Lower lobe of right lung (tissue), 2 donors: Measurements from ENCODE around the gene FOXS1. TPM values are rescaled to one million over a fixed set of nuclear protein-coding genes. Genes with fewer than 3 reads are reported as not detected.

Experiments
- ATAC-seq, 2 donors: fragments of 200-7000 bp; cut with Tn5 transposase; one replicate each; pipeline ENCODE4 v1.9.1; 2020 to 2022; ENCODE audit warnings: mild to moderate bottlenecking in 2 of 2, moderate library complexity in 2 of 2
- DNase-seq: peaks from one replicate; pipeline ENCODE4 v3.0.0-alpha.2; 2020
- H3K27ac ChIP-seq: fragments of 200-600 bp; one replicate; pipeline ENCODE4 v1.8.0; 2022
- H3K27me3 ChIP-seq: fragments of 200-600 bp; one replicate; pipeline ENCODE4 v1.8.0; 2022; ENCODE audit warnings: low read depth
- H3K36me3 ChIP-seq: fragments of 200-600 bp; one replicate; pipeline ENCODE4 v1.8.0; 2022; ENCODE audit warnings: mild to moderate bottlenecking
- H3K4me1 ChIP-seq: fragments of 200-600 bp; one replicate; pipeline ENCODE4 v1.8.0; 2022
- H3K4me3 ChIP-seq: fragments of 200-600 bp; one replicate; pipeline ENCODE4 v1.8.0; 2022; ENCODE audit warnings: mild to moderate bottlenecking
- H3K9me3 ChIP-seq: fragments of 200-600 bp; one replicate; pipeline ENCODE4 v1.8.0; 2022
- intact Hi-C: fragments of 100-400 bp; cut with DNase I; formaldehyde crosslinking; loops from one replicate; pipeline ENCODE4 v1.11.0; 2022
- total RNA-seq: library from RNA; stranded (reverse); fragmentation: NEBNext Ultra II Directional; extraction: Animal tissue kit (Norgen Biotek cat#: 25700); gene quantifications from one replicate; pipeline ENCODE4 v1.2.1, GENCODE V29; 2021
- TF ChIP-seq, protein P1 (sequence below): fragments of 200-600 bp; IDR thresholded peaks from one replicate; pipeline ENCODE4 v1.8.0; 2022; ENCODE audit warnings: antibody characterized with exemption, mild to moderate bottlenecking
- donor health status: DM: no; HTN: yes; CAD: no; lungs with severe emphysema.

FOXS1 gene
- total RNA-seq, 1 donor from 2014 or later, result 1.1 TPM

DNA sequence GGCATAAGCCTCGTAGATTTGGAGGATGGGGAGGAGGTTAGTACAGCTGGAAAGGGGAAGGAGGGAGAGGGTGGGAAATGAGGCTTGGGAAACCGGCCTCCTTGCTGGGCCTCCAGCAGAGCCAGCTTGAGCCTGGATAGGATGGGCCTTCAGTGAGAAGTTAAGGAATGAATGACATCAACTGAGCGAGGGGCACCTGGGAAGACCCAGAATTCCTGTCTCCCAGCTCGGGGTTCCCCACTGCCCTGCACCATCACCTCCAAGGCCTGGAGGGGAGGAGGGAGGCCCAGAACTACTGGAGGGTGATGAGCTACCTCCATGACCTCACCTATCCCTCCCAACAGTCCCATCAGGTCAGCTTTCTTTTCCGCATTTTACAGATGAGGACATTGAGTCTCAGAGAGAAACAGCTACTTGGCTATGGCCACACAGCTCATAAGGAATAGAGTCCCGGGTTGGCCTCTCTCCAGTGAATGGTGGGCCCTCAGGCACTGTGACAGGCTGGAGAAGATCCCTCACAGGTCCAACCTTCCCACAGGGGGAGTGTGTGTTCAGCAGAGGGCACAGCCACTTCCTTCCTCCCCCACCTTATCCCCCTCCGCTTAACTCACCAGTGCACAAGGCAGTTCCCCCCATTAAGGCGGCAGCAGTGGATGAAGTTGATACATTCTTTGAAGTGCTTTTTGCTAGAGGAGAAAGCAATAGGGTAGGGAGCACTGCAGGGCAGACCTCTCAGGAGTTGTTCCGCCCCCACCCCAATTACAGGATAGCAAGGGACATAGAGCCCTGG is 18.1 kb upstream of the FOXS1 start:
- ATAC-seq (no peak), DNase-seq (no peak)

DNA sequence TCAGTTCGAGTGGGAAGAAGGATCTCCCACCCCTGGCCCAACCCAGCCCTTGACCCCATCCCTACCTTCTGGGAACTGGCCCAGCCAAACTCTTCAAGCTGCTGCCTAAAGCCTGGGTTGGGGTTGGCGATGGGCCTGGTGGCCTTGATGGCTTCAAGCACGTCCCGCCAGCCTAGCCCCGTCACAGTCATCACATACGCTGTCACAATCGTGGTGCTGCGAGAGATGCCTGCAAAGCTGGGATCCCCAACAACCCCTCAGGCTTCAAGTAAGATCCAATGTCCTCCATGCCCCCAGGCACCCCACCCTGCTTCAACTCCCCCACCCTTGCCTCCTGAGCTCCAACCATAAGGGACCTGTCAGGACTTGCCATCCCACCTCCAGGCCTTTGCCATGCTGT is 17.1 kb upstream of the FOXS1 start:
- no peaks in the 10 kb centered on the region for H3K9me3 ChIP-seq
- intact Hi-C loops, result no loop called here
- no peaks in the 10 kb centered on the region for H3K36me3 ChIP-seq
- peaks cover 21% of the 10 kb centered on the region for H3K27me3 ChIP-seq
- H3K27ac ChIP-seq, result no peak overlapping the region
- no peak for ATAC-seq
- H3K4me1 ChIP-seq, result peaks cover 13% of the 10 kb centered on the region
- no peak for DNase-seq
- TF ChIP-seq, protein P1, sequence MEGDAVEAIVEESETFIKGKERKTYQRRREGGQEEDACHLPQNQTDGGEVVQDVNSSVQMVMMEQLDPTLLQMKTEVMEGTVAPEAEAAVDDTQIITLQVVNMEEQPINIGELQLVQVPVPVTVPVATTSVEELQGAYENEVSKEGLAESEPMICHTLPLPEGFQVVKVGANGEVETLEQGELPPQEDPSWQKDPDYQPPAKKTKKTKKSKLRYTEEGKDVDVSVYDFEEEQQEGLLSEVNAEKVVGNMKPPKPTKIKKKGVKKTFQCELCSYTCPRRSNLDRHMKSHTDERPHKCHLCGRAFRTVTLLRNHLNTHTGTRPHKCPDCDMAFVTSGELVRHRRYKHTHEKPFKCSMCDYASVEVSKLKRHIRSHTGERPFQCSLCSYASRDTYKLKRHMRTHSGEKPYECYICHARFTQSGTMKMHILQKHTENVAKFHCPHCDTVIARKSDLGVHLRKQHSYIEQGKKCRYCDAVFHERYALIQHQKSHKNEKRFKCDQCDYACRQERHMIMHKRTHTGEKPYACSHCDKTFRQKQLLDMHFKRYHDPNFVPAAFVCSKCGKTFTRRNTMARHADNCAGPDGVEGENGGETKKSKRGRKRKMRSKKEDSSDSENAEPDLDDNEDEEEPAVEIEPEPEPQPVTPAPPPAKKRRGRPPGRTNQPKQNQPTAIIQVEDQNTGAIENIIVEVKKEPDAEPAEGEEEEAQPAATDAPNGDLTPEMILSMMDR, result no peak
- no peak overlapping the region for H3K4me3 ChIP-seq

More for the DNA sequence above, 18.1 kb upstream of the FOXS1 start:
- Histone ChIP-seq H3K27ac (no peak overlapping the region), H3K4me3 (no peak overlapping the region), H3K4me1 (peaks cover 13% of the 10 kb centered on the region), H3K27me3 (peaks cover 13% of the 10 kb centered on the region), H3K36me3 (no peaks in the 10 kb centered on the region), H3K9me3 (no peaks in the 10 kb centered on the region)
- intact Hi-C loops, result no loop called here
- TF ChIP-seq, protein P1, result no peak

DNA sequence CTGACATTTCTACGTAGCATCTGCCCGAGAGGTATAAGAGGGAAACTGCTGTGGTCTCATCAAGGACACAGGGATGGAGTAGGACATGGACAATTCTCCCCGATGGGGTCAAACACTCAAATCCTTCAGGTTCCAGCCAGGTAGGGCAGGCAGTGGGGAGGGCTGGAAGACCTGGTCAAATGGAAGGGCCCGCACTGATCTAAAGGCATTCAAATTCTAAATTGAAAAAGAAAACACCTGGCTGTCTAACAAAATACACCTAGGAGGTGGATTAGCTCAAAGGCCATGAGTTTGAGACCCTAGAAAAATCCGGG is 16.7 kb upstream of the FOXS1 start:
- Histone ChIP-seq H3K27me3 (peaks cover 21% of the 10 kb centered on the region), H3K27ac (no peak overlapping the region), H3K9me3 (no peaks in the 10 kb centered on the region), H3K4me1 (peaks cover 13% of the 10 kb centered on the region), H3K4me3 (no peak overlapping the region), H3K36me3 (no peaks in the 10 kb centered on the region)
- intact Hi-C loops, result no loop called here
- no peak for ATAC-seq
- DNase-seq, result no peak
- TF ChIP-seq, protein P1, result no peak

DNA sequence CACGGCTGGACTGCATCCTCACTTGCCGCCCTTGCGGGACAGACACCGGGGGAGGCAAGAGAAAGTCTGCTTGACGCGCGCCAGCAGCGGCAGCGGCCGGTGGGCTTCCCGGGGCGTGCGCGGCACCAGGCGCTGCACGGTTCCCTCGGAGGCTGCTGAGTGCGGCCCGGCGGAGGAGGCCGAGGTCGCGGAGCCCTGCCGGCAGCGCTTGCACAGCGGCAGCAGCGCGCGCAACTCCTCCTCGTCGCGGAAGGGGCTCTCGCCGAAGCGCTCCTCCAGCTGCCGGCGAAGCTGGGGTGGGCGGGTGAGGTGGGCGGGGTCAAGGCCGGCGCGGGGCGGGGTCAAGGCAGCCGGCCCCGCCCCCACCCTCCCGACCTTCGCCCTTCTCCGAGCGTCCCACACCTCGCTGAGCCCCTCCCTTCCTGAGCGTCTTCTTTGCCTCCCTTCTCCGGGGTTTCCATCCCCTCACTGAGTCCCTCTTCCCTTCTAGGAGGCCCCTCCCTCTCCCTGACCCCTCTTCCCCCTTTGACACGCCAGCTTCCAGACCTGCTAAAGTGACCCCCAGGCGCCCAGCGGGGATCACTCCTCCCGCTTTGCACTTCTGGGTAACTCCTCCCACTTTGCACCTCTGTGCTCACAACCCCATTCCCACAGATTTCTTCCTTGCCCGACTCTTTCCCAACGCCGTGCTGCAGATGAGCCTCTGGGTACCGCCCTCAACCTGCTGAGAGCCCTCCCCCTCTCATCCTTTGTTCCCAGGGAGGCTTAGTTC is 16.2 kb upstream of the FOXS1 start:
- Histone ChIP-seq H3K4me3 (peak overlapping the region; percentile 65), H3K27ac (no peak overlapping the region)
- peak; percentile 78 to 85 for ATAC-seq

DNA sequence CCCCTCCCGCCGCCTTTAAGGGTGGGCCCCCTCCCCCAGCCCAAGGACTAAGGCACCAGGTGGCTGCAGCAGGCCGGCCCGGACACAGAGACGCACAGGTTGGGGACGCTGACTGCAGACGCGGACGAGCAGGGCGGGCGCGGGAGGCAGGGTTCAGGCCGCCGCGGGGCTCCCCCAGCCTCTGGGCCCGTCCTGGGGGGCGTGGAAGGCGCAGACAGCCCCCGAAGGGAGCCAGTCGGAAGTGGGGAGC is 15.7 kb upstream of the FOXS1 start:
- TF ChIP-seq, protein P1, result no peak
- ATAC-seq (peak; percentile 40 to 47), DNase-seq (no peak)
- Histone ChIP-seq H3K27me3 (peaks cover 28% of the 10 kb centered on the region), H3K4me1 (peaks cover 13% of the 10 kb centered on the region), H3K27ac (no peak overlapping the region), H3K4me3 (peak overlapping the region; percentile 65), H3K9me3 (no peaks in the 10 kb centered on the region), H3K36me3 (no peaks in the 10 kb centered on the region)
- intact Hi-C loops, result no loop called here

More for the DNA sequence above, 16.2 kb upstream of the FOXS1 start:
- H3K4me1 ChIP-seq, result peaks cover 13% of the 10 kb centered on the region
- no peaks in the 10 kb centered on the region for H3K36me3 ChIP-seq
- no peaks in the 10 kb centered on the region for H3K9me3 ChIP-seq
- intact Hi-C loops, result no loop called here
- peaks cover 25% of the 10 kb centered on the region for H3K27me3 ChIP-seq
- DNase-seq, result peak; percentile 71
- TF ChIP-seq, protein P1, result no peak
